Ovary (tissue), 10 donors: ENCODE results near the gene RSRP1. TPM values are rescaled to one million over a fixed set of nuclear protein-coding genes. Genes with fewer than 3 reads are reported as not detected.
"Not testable (repeated sequence)": the region's sequence is repeated elsewhere in the genome, so short reads cannot be mapped to it uniquely, and the experiment has no call there.

Source experiments
- DNase-seq, 5 donors: peaks; one replicate each; pipeline ENCODE4 v3.0.0-alpha.2; 2019 to 2020
- H3K27ac ChIP-seq, 2 donors: fragments of 200-600 bp; one replicate each; pipeline versions ENCODE4 v1.5.1 to v1.8.0; 2019 to 2022
- H3K27me3 ChIP-seq: fragments of 200-600 bp; one replicate; pipeline ENCODE4 v1.8.0; 2022
- H3K36me3 ChIP-seq: fragments of 200-600 bp; sonication (generic); one replicate; pipeline ENCODE4 v1.5.1; 2019
- H3K4me1 ChIP-seq: one replicate; pipeline ENCODE4 v1.8.1; 2013; ENCODE audit warnings: mild to moderate bottlenecking, moderate library complexity; ENCODE audit not compliant: insufficient read depth
- H3K4me3 ChIP-seq: fragments of 200-600 bp; sonication (generic); one replicate; pipeline ENCODE4 v1.5.1; 2017
- H3K9me3 ChIP-seq, 2 donors: fragments of 200-600 bp in 1 of 2; sonication (generic) in 1 of 2; one replicate each; pipeline versions ENCODE4 v1.5.1 to v1.8.1; 2013 to 2019; ENCODE audit warnings: mild to moderate bottlenecking in 1 of 2, moderate library complexity in 1 of 2
- CTCF ChIP-seq, 3 donors: fragments of 450-650 bp in 2 of 3; fragments of 200-600 bp in 1 of 3; IDR thresholded peaks; one replicate each; pipeline versions ENCODE4 v1.5.1 to v1.8.0; 2016 to 2022; ENCODE audit warnings: antibody characterized with exemption in 3 of 3, mild to moderate bottlenecking in 1 of 3
- EP300 ChIP-seq: sonication (generic); formaldehyde crosslinking; IDR thresholded peaks from one replicate; pipeline ENCODE4 v1.6.1; 2017; ENCODE audit warnings: antibody characterized with exemption
- POLR2A ChIP-seq: fragments of 450-650 bp; IDR thresholded peaks from one replicate; pipeline ENCODE4 v1.6.1; 2017; ENCODE audit warnings: antibody characterized with exemption, mild to moderate bottlenecking, moderate library complexity
- WGBS, 3 donors: extraction: QIAGEN DNeasy Blood & Tissue Kit in 1 of 3; methylation state at CpG; one replicate each; pipeline versions ENCODE4 v1.1.5 to v1.1.7; 2013 to 2017; 5-methylcytosine and 5-hydroxymethylcytosine counted together
- intact Hi-C, 4 donors: fragments of 100-400 bp; cut with DNase I; formaldehyde crosslinking; loops; one replicate each; pipeline versions ENCODE4 v1.11.0 to v1.15.1; 2022 to 2023
- long read RNA-seq, 3 donors: library from polyadenylated mRNA in 2 of 3; unstranded in 2 of 3; transcript quantifications; one replicate each; pipeline ENCODE4 v2.0.0 and lab custom pipeline, GENCODE V29; 2021 to 2026
- polyA plus RNA-seq, 2 donors: library from polyadenylated mRNA; stranded (reverse); fragments of 200-250 nt in 1 of 2; fragments of 350-450 nt in 1 of 2; fragmentation: Illumina TruSeq in 1 of 2; extraction: RNeasy Lipid Tissue Mini Kit (QIAGEN cat#74804) in 1 of 2; gene quantifications; one replicate each; pipeline ENCODE4 v1.2.3, GENCODE V29; 2013 to 2014
- total RNA-seq, 7 donors: library from RNA; depleted of rRNA in 2 of 7; stranded (reverse); fragments of >200 nt in 2 of 7; fragmentation: NEBNext Ultra II Directional in 3 of 7; extraction: Animal tissue kit (Norgen Biotek cat#: 25700) in 3 of 7; gene quantifications; one replicate each; pipeline versions ENCODE4 v1.1.0 to v1.2.4, GENCODE V29; 2016 to 2023
- donor health status: DM: no; HTN: no; CAD: no; lungs with moderate emphysema.
- donor health status: DM: no; HTN: no; CAD: no.
- donor health status: Bipolar disorder and iron deficiency.
- donor health status: DM: yes; HTN: yes; CAD: no.
- donor health status: DM: no; HTN: no; CAD: no.
- donor health status: DM: yes; HTN: yes; CAD: no.

The RSRP1 gene
- 100 to 1,000 TPM in 2 of 7 donors, 10 to 100 TPM in 5; 52.1 to 138 (median 82.1) TPM for total RNA-seq
- polyA plus RNA-seq: 100 to 1,000 TPM in 1 of 2 donors, 10 to 100 TPM in 1; 70.0 to 131 TPM
- long read RNA-seq, donor 1, transcript RSRP1-207 (4 exons, 2,941 nt): minor isoform, 5 of 71 reads
- long read RNA-seq, donor 1, transcript RSRP1-202 (3 exons, 1,954 nt): major isoform, 8 of 71 reads
- long read RNA-seq, donor 1, partial matches to known transcripts: 17 of 71 reads
- long read RNA-seq, donor 1, other reads (novel, unspliced or antisense): 39 of 71 reads
- long read RNA-seq, donor 2, transcript RSRP1-207 (4 exons, 2,941 nt): minor isoform, 15 of 65 reads
- long read RNA-seq, donor 2, transcript RSRP1-202 (3 exons, 1,954 nt): minor isoform, 11 of 65 reads
- long read RNA-seq, donor 2, transcript RSRP1-201 (5 exons, 1,502 nt): major isoform, 16 of 65 reads
- long read RNA-seq, donor 2, partial matches to known transcripts: 20 of 65 reads
- long read RNA-seq, donor 2, other reads (novel, unspliced or antisense): 0 of 65 reads
- long read RNA-seq, donor 3, transcript RSRP1-207 (4 exons, 2,941 nt): major isoform, 8 of 28 reads
- long read RNA-seq, donor 3, partial matches to known transcripts: 2 of 28 reads
- long read RNA-seq, donor 3, other reads (novel, unspliced or antisense): 18 of 28 reads

GRCh38 chr1:25247024-25247828 is at the start of gene RSRP1:
Gene RSRP1, minus strand, starts transcription at chr1:25247454. Its CDS starts 491 bp downstream, at chr1:25246963.
- peak; percentile 99 to 100 (median 100) for DNase-seq
- H3K27ac ChIP-seq: peak within 1 kb of the TSS; percentile 89 to 98
- TF ChIP-seq EP300 (no peak), POLR2A (peak; percentile 100), CTCF (IDR thresholded peaks at IDR 0.05) (peak in 2 of 3 donors; percentile 39 to 57)
- intact Hi-C loops: loop anchor here in 1 of 4 donors (10.0 kb wide), 1 partner anchor 298 kb away; the partner anchor contains the start of gene LDLRAP1
- 0% methylated on average over 78 to 79 of the region's 79 CpGs for WGBS, 3 donors
- no peaks in the 10 kb centered on the region for H3K9me3 ChIP-seq
- peak within 1 kb of the TSS; percentile 90 for H3K4me3 ChIP-seq
- no peaks in the 10 kb centered on the region for H3K36me3 ChIP-seq
- H3K4me1 ChIP-seq: peaks cover 2% of the 10 kb centered on the region
- H3K27me3 ChIP-seq: no peaks in the 10 kb centered on the region

- H3K4me1 ChIP-seq, H3K9me3 ChIP-seq, H3K27ac ChIP-seq, H3K27me3 ChIP-seq, H3K36me3 ChIP-seq, DNase-seq, intact Hi-C loops, H3K4me3 ChIP-seq: not testable (repeated sequence)
- 63 to 76% (median 74%) methylated on average over 4 to 8 of the region's 8 CpGs for WGBS, 3 donors
These were observed 49.2 kb upstream of the RSRP1 start for GRCh38 chr1:25296501-25296900.

DNA sequence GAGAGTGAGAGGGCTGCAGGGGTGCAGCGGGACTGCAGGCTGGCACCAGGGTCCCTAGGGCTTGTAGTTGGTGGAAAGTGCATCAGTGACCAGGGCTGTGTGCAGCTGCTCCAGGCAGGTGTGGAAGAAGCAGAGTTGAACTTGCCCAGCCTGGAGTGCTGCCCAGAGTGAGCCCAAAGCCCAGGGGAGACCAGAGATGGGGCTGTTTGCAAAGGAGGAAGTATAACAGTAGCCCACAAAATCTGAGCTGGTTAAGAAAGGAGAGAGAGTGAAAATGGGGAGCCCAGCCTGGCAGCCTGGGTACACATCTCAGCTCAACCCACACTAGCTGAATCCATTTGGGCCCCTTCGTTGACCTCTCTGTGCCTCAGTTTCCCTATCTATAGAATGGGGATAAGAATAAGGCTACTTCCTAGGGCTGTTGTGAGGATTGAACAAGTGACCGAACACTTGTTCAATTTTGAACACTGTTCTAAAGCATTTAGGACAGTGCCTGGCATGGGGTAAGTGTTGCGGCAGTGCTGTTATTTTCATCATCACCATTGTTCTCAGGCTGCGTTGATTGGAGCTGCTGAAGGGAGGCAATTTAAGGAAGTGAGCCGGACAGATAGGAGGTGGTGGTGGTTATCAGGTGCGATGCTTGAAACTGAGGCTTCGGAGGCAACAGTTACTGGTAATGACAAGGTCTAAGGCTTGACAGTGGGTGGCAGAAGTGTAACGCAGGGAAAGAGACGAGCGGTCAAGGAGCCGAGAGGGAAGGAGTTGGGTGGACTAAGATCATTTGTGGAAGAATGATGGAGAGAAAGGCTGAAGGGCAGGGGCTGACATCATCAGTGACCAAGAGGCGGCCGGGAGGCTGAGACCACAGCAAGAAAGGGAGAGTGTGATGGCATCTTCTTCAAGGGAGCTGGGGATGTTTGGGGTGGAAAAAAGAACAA is 47.9 kb upstream of the RSRP1 start:
- H3K4me3 ChIP-seq, H3K27me3 ChIP-seq, H3K4me1 ChIP-seq, intact Hi-C loops, H3K9me3 ChIP-seq, H3K27ac ChIP-seq, H3K36me3 ChIP-seq, DNase-seq: not testable (repeated sequence)
- 75 to 94% (median 81%) methylated on average over 5 to 7 of the region's 14 CpGs for WGBS, 3 donors

DNA sequence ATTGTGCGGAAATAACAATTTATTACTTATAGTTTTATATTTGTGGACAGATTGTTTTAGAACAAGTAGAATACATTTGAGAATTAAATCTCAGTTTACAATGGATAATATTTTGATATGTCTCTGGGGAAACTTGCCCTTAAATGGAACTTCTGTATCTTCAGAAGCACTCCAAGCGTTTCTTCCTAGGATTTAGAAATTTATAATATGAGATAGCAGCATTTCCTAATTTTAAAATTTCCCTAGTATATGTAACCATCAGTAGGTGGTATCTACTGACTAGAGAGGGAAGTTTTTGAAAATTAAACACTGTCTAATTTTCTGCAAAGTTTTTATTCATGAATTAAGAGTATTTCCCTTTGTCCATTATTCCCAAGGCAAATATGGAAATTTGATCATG is 46.2 kb upstream of the RSRP1 start:
- H3K27ac ChIP-seq, intact Hi-C loops, H3K4me1 ChIP-seq, H3K36me3 ChIP-seq, H3K27me3 ChIP-seq, DNase-seq, H3K4me3 ChIP-seq, H3K9me3 ChIP-seq: not testable (repeated sequence)
- 42 to 63% (median 56%) methylated on average over 2 of the region's 2 CpGs for WGBS, 3 donors

DNA sequence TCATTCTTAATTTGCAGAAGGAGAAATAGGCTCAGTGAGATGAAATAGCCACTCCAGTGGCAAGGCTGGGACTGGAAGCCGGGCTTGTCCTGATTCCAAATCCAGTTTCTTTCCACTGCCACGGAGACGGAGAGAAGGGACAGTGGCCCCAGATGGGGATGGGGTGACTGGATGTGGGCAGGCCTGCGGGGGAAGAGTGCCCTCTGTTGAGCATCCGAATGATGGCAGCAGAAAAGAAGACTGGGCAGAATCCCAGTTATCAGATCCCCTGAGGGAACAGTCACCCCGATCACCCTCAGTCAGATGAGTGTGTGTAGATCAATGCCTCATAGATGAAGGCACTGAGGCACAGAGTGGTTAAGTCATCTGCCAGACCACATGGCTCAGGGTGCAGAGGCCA is 42.8 kb upstream of the RSRP1 start:
- H3K9me3 ChIP-seq, H3K4me3 ChIP-seq, intact Hi-C loops, DNase-seq, H3K4me1 ChIP-seq, H3K27ac ChIP-seq, H3K36me3 ChIP-seq, H3K27me3 ChIP-seq: not testable (repeated sequence)
- WGBS, 3 donors: 47 to 100% (median 77%) methylated on average over 1 to 5 of the region's 6 CpGs

DNA sequence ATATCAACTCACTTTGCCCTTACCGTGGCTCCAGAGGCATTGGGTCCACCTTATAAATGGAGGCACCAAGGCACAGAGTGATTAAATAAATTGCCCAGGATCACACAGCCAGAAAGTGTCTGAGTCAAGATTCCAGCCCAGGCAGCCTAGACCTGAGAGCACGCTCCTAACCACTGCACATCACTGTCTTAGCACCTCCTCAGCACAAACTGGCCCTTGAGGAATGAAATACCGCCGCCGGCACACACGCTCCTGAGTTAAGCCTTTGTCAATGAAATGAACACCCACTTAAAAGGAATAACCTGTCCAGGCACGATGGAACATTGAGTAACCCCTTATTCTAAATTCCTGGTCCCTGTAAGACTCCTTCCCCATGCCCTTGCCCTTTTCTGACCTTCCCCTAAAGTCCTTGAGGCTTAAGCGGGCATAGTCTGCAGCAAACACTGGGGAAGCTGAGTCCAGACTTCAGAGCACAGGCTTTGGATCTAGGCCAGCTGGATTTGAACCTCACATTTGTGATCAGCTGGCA is 41.4 kb upstream of the RSRP1 start:
- not testable (repeated sequence) for DNase-seq, H3K36me3 ChIP-seq, H3K27me3 ChIP-seq, H3K9me3 ChIP-seq, H3K27ac ChIP-seq, H3K4me1 ChIP-seq, H3K4me3 ChIP-seq
- 79 to 92% (median 85%) methylated on average over 2 to 3 of the region's 8 CpGs for WGBS, 3 donors
- intact Hi-C loops: loop anchor here in 1 of 4 donors (10.0 kb wide), 1 partner anchor 126 kb away; no protein-coding TSS in a partner anchor

DNA sequence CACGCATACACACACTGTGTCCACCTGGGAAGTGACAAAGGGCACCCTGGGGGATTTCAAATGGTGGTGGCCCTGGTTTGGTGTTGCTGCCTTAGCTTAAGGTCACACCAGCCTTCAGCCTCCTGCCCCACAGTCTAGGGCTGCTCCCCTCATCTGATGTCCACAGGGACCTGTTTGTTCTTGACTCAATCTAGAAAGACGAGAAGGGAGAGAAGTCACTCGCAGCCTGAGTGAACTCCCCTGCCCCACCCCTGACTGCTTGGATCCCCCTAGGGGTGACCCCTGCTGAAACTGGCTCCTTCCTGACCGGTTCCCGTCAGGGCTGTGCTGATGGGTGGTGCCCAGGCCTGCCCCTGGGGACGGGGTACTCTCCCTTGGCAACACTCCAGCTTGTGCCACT is 39.9 kb upstream of the RSRP1 start:
- not testable (repeated sequence) for H3K4me3 ChIP-seq, H3K9me3 ChIP-seq, H3K36me3 ChIP-seq, DNase-seq, H3K27me3 ChIP-seq, H3K27ac ChIP-seq, H3K4me1 ChIP-seq
- 74 to 100% (median 80%) methylated on average over 3 to 5 of the region's 6 CpGs for WGBS, 3 donors
- intact Hi-C loops: loop anchor here in 1 of 4 donors (10.0 kb wide), 1 partner anchor 128 kb away; no protein-coding TSS in a partner anchor

DNA sequence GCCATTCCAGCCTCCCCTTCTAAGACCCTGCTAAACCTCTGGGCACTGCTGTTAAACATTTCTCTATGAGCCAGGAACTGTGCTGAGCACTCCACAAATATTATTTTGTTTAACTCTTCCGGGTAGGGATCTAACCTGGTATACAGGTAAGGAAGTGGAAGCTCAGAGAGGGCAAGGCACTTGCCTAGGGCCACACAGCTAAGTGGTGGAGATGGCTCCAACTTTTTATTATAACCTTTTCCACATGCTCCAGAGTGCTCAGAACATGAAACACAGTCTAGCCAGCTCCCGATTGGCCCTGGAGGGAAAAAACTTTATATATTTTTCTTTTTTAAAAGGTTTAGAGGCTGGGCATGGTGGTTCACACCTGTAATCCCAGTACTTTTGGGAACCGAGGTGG is 38.6 kb upstream of the RSRP1 start:
- H3K36me3 ChIP-seq, H3K9me3 ChIP-seq, H3K4me1 ChIP-seq, DNase-seq, H3K27me3 ChIP-seq, H3K27ac ChIP-seq, H3K4me3 ChIP-seq: not testable (repeated sequence)
- WGBS, 3 donors: 75 to 87% (median 77%) methylated on average over 3 of the region's 3 CpGs
- intact Hi-C loops: loop anchor here in 1 of 4 donors (10.0 kb wide), 1 partner anchor 129 kb away; no protein-coding TSS in a partner anchor

DNA sequence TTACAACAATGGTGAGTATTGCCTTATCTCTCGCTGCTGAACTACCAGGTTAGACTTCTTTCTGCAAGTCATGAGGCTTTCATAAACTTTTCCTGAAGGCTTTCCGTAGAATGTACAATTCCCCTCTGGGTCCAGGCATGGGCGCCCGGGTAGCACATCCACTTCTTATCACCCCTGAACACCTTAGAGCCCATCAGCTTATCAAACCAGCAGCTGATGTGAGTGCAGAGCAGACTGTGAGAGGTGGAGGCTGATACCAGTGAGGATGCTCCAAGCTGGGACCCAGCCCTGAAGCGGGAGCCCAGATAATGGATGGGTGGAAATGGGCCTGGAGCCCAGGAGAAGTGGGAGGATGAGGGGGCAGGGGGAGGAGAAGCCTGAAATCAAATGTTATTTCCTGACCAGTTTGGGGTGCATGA is 32.4 kb upstream of the RSRP1 start:
- H3K27ac ChIP-seq, H3K36me3 ChIP-seq, DNase-seq, H3K27me3 ChIP-seq, H3K4me1 ChIP-seq, H3K4me3 ChIP-seq, H3K9me3 ChIP-seq: not testable (repeated sequence)
- WGBS, 3 donors: 37 to 56% (median 46%) methylated on average over 4 of the region's 5 CpGs
- intact Hi-C loops: loop anchor here in 1 of 4 donors (10.0 kb wide), 1 partner anchor 135 kb away; no protein-coding TSS in a partner anchor
